HG03575 (cell line): Measurements from ENCODE around the gene GSE1.

Source experiments
- ATAC-seq: cut with Tn5 transposase; IDR thresholded peaks from one replicate; pipeline ENCODE4 v1.9.1; 2021; ENCODE audit not compliant: unreplicated experiment, insufficient number of reproducible peaks, low FRiP score; ENCODE audit errors: extremely low read depth

Gene GSE1

DNA sequence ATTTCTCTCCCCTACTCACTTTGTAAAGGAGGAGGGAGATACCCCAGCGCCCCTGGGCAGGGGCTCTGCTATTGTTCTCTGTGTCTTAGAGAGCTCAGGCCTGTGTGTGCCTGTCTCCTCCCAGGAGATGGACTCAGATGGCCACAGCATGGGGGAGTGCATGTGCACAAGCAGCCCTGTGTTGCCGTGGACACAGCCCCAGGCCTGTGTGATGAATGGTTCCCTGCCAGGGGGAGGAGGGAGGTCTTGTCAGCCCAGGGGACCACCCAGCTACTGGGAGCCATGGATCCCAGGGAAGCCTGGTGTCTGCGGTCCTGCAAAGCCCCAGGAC is 49.3 kb downstream of the GSE1 start:
- ATAC-seq = no peak

DNA sequence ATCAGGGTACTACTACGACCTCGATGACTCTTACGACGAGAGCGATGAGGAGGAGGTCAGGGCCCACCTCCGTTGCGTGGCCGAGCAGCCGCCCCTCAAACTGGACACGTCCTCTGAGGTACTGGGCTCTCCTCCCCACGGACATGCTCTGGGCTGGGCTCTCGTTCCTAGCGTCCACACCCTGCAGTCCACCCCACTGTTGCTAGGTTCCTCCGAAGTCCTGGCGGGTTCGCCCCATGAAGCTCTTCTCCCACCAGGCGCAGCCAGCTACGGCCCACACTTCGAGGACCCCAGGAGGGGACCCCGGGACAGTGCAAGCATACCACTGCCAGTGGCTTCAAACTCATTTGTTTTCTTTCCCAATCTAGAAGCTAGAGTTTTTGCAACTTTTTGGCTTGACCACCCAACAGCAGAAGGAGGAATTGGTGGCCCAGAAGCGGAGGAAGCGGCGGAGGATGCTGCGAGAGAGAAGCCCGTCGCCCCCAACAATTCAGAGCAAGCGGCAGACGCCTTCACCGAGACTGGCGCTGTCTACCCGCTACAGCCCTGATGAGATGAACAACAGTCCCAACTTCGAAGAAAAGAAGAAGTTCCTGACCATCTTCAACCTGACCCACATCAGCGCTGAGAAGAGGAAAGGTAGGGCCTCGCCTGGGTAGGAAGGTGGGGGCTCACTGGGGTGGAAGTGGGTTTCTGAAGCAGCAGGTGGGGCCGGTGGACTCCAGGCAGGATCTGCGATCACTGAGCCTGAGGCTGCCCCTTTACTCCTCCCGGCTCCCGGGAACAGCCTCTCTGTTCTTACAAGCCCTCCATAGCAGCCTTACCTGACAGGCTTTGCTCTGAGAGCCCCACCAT is 50.1 kb downstream of the GSE1 start:
- ATAC-seq = no peak

DNA sequence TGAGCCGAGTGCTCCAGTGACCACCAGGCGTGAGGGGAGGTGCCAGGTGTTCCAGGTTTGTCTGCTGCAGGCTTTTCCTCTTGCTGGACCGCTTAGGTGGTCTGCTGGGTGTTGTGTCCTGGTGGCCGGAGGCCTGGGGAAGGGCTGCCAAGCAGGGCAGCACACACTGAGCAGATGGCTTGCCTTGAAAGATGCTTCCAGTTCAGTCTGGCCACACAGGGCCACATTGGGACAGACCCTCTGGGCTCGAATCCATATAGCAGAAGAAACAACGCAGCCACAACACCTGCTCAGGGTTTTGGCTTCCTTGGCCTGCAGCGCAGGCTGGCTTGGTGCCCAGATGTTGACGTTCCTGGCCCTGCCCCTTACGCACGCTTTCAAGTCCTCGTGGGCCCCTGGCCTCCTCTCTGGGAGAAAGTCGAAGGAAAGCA is 50.8 kb downstream of the GSE1 start:
- no peak for ATAC-seq

DNA sequence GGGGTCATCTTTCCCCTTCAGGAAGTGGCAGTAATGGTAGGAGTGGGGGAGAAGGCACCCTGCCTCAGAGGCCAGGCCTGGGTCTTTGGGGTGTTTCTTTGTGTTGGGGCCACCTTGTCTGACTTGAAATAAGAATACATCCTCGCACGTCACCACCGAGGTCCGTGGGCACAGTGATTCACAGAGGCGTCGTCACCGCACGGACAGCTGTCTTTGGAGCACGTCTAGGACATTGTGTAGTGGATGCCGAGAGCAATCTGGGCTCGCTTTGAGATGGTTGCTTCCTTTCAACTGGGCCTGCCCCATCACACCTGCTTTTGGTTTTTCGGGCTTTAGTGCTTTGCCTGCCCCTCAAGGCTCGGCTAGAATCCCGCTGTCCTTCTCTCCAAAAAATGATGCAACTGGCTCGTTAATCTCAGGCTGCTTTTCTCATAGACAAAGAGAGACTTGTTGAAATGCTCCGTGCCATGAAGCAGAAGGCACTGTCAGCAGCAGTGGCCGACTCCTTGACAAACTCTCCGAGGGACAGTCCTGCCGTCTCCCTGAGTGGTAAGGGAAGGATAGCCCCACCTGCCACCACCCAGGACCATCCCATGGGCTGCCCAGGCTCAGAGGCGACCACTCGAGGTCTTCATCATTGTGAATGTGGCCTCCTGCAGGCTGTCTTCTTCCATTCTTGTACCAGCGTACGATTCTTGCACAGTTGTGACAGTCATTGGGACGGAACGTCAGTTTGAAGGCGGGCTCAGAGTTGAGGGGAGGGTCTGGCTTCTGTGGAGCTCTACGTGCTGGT is 51.7 kb downstream of the GSE1 start:
- no peak for ATAC-seq

DNA sequence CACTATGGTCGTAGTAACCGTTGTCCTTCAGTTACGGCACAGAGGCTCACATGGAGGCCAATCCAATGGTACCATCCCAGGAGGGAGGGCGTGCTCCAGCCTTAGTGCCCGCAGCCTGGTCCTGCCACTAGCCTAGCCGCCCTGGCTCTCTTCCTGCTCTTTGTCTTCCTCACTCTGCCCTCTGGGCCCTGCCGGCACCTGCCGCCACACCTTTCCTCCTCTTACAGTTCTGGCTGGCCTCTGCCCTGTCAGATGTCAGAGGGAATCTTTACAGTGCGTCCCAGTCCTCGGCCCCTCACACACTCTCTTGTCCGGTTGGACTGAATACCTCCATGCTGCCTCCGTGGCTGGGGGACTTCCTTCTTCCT is 52.2 kb downstream of the GSE1 start:
- ATAC-seq = no peak

DNA sequence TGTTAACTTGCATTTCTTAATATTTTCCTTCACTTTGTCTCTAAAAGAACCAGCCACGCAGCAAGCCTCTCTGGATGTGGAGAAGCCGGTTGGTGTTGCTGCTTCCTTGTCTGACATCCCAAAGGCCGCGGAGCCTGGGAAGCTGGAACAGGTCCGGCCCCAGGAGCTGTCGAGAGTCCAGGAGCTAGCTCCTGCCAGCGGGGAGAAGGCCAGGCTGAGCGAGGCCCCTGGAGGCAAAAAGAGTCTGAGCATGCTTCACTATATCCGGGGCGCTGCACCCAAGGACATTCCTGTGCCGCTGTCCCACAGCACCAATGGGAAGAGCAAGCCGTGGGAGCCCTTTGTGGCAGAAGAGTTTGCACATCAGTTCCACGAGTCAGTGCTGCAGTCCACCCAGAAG is 52.8 kb downstream of the GSE1 start:
- no peak for ATAC-seq

DNA sequence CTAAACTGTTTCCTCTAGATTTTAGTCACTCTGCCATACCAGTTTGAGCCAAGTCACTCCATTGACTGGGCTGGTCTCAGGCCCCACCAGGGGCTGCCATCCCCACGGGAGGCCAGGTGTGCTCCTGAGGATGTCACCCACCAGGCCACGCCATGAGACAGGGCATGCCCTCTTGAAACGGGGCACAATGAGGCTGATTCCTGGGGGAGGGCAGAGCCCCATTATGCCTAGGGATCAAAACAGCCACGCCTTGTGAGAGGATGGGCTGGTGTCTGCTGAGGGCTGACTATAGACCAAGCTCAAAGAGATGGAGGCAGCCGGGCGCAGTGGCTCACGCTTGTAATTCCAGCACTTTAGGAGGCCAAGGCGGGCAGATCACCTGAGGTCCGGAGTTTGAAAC is 54.1 kb downstream of the GSE1 start:
- no peak for ATAC-seq

DNA sequence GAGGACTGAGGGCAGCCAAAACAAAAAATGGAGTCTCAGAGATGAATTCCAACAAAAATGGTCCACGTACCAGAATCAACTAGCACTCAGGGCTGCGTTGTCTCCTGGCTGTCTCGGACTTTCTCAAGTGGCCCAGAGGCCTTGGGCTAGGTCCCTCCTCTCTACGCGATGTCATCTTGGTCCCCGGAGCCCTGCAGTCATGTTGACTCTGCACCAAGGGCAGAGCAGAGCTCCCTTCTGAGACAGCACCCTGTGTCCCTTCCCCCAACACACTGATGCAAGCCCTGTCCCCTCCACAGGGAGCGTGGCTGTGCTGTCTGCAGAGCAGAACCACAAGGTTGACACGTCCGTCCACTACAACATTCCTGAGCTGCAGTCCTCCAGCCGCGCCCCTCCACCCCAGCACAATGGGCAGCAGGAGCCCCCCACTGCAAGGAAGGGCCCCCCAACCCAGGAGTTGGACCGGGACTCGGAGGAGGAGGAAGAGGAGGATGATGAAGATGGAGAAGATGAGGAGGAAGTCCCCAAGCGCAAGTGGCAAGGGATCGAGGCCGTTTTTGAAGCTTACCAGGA is 54.8 kb downstream of the GSE1 start:
- no peak for ATAC-seq

DNA sequence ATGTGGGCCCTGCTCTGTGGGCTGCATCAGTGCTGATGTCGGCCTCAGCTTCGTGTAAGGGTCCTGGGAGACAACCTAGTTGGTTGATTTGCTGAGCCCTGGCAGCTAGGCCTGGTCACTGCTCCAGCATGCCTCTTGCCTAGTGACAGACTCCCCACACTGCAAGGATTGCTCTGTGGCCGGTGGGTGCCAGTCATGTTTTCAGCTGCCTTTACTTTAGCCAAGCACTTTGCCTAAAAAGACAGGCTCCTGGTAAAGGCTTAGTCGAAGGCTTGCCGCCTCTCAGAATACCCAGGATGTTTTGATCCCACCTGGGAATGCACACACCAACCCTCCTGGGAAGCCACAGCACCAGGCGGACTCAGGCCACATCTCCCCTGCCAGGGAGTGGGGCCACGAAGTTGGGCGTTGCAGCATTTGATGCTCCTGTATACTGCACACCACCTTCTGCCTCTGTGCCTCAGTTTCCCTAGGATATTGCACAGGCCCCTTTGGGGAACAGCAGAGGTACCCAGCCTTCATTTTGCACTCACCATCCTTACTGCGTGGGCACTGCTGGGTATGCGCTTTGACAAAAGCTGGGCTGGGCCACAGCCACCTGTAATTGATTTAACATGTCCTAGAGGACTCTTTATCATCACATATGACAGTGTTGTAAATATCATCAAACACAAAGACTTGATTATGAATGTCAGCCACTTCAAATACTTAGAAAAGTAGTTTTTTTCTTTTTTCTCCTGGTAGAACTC is 55.7 kb downstream of the GSE1 start:
- ATAC-seq = no peak

DNA sequence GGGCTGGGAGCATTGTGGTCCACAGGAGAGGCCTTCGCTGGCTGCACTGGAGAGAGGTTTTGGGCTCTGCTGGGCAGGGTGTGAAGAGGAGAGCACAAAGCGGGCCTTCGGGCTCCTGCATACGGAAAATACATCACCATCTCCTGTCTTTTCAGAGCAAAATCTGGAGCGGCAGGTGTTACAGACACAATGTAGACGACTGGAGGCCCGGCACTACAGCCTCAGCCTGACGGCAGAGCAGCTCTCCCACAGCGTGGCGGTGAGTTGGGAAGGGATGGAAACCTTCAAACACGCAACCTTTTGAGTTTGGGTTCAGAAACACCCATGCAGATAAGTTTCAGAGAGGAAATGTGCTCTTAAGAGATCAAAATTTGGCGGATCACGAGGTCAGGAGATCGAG is 57.7 kb downstream of the GSE1 start:
- no peak for ATAC-seq

DNA sequence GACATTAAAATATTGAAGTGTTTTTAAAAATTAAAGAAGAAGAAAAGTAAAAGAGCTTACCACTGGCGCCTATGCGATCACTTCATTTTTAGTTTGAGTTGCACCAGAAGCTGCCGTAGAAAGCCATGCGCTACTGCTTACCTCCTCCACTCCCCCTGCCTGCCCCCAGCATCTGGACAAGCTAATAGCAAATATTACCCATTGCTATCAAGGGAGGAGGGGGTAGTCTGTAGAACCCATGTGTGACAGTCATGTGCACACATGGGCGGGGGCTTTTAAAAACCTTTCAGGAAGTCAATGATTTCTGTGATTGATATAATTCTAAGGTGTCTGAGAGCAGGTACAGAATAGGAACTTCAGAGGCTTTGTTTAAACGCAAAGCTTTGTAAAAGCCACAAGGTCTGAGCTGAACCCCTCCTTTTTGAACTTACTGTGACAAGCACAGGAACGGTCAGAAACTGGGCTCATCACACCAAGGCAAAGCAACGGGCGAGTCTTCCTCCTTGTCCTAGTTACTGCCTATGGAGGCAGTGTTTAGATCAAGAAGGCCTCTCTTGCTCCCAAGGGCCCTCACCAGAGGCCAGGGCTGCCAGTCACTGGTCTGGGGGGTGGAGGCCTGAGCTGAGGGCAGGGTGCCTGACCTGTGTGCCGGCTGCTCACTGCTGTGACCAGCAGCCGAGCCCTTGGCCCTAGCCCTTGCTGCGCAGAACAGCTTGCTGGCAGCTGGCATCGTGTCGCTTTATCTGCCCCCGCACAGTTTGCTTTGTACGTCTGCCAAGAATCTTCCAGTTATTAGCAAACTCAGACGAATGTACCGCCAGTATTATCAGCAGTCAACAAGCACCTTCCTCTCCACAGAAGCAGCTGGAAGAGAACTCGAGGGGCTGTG is 60.7 kb downstream of the GSE1 start:
- ATAC-seq = no peak

DNA sequence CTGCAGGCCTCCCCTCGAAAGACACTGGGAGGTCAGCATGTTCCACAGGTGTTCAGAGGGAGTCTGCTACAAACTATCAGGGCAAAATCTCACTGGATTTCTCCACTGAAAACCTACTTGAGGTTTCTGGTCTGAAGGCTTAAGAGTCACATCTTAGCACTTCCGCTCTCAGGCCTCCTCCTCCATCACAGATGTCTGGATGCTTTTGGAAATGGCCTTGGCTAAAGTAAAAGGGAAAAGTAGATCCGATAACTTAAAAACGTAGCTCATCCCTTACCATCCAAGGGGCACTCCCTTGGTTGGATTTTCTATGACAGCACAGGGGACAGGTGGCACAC is 61.3 kb downstream of the GSE1 start:
- no peak for ATAC-seq

DNA sequence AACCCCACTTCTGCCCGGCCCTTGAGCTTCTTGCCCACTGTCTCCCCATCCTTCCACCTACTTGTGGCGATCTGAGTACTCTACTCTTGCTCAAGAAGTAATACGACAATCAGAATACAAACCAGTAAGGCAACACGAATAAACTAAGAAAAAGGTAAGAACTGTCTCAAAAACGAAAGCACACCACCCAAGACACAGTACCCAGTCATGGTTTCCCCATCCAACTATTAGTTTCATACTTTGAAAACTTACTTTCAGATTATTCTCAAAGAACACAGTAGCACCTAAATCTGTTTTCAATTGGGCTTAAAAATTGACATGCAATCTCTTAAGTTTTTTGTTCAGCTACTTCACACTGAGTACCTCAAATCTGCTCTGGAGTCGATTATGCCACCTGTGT is 61.7 kb downstream of the GSE1 start:
- ATAC-seq = no peak

DNA sequence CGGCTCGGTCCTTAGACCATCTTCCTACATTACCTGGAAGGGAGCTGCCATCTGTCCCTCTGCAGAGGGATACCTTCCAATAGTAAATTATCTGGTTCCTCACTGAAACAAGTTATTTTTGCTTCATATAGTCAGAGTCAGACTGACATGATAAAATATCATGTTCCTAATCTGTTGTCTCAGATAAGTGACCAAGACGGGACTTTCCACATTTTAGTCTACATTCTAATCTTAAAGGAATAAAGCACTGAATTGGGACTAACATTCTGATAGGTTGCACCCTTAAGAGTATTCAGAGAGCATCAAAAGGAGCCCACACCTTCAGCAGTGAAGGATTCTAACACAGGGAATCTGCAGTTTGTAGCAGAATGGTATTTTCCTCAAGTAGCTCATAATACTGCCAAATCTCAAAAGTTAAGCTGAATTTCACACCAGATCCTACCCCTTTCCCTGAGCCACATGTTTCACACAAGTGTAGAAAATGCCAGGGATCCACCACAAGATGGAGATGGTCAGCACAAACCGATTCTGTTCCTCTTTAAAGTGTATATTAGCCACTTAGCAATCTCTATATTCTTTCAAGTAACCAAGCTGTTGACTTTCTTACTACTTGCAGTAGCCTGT is 62.2 kb downstream of the GSE1 start:
- ATAC-seq = no peak

DNA sequence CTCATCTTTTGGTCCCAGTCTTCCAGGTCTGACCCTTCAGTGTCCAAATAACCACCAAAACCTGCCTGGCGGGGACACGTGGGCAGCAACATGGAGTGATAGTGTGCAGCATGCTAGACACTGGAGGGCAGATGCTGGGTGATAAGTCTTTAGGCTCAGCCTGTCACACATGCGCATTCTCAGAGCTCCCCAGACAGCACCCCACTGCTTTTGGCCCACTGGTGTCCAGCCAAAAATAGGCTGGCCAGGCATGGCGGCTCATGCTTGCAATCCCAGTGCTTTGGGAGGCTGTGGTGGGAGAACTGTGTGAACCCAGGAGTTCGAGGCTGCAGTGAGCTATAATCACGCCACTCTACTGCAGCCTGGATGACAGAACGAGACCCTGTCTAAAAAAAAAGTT is 63.3 kb downstream of the GSE1 start:
- ATAC-seq = no peak

DNA sequence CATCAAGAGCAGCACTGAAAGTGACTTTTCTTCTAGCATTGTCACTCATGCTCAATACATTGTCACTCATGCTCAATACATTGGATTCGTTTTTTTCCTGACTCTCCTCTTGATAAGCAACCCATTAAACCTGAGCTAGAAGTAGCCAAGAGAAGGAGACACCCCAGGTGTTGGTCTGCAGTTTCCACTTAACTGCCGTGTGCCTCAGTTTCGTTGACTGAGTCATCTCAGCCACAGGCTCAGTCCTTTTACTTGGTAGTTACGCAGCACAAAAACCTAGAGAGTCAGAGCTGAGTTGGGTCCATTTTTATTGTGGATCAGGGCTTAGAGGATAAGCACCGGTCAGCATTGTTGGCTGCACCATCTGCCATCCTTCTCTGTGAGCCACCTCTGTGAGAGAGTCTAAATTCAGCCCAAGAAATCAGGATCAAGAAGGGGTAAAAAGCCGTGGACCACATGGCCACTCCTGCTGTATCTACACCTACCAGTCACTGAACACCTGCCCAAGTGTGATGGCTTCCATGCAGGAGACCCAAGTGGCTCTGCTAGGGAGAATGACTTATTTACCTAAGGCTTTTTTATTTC is 64.4 kb downstream of the GSE1 start:
- no peak for ATAC-seq

DNA sequence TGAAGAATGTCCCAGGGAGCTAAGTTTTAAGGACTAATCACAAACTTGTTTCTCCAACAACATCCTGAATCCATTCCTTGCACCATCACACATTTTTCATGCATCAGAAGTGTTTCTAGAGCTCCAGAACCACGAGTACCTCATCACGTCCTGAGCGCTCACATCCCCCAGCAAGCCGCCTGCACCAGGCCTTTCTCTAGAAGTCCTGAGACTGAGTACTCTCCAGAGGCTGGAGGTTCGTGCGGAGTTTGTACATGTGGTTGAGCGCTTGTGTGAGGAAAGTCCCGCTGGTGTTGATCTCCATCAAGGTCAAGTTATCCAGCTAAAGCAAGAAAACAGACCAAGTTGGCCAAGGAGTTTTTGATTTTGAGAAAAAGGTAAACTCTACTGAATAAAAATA is 64.9 kb downstream of the GSE1 start:
- ATAC-seq = no peak

DNA sequence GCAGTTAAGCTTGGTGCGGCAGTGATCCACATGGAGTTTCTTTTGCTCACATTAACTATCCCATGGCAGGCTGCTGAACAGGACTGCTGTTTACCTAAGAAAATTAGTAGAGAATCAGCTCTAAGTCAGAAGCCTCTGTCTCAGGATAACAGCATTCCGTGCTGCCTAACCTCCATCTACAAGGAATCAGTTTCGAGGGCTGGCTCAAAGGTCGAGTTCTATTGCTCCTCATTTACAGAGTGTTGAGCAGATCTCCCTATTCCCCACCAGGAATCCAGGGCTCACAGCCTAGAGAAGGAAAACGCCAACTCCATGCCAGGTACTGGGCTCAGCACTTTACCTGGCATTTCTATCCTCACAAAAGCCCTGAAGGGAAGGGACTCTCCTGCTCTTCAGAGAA is 65.7 kb downstream of the GSE1 start:
- no peak for ATAC-seq
